HL-60/S4 (cell line): ENCODE results near the gene KIZ.

Experiments used
- in situ Hi-C: fragments of 300-500 bp; cut with MboI; formaldehyde crosslinking; loops from 2 replicates; pipeline ENCODE4 v1.14.3; 2022; ENCODE audit warnings: low sequenced_read_pairs

KIZ gene

DNA sequence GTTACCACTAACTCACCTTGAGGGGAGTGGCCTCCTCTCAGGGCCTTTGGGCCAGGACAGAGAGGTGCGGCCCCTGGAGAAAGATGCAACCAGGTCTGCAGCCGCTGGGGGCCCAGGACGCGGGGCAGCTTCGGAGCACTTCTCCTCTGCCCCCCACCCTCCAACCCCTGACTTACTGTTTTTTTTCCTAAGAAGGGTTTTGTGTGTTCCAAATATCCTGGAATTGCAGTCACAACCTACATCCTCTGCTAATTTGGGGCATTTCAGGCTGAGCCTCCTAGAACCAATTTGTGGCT lies 21.5 kb upstream of the KIZ start:
- in situ Hi-C loops, result no loop called here

DNA sequence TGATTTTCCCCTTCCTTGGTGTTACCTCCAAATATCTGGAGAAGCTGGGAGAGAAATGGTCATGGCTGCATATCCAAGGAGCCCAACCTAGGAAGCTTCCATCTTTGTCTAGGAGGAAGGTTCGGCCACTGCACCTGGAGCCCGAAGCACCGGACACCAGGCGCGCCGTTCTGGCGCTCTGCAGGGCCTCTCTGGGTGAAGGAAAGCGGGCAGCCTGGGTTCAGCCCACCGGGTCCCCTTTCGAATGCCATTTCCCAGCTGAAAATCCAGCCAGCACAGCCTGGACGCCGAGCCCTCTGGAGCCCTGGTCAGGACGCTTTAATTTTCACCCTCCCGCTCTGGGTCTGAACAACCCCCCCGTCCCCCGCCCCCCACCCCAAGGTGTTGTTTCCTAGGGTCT lies 21.0 kb upstream of the KIZ start:
- in situ Hi-C loops, result no loop called here

DNA sequence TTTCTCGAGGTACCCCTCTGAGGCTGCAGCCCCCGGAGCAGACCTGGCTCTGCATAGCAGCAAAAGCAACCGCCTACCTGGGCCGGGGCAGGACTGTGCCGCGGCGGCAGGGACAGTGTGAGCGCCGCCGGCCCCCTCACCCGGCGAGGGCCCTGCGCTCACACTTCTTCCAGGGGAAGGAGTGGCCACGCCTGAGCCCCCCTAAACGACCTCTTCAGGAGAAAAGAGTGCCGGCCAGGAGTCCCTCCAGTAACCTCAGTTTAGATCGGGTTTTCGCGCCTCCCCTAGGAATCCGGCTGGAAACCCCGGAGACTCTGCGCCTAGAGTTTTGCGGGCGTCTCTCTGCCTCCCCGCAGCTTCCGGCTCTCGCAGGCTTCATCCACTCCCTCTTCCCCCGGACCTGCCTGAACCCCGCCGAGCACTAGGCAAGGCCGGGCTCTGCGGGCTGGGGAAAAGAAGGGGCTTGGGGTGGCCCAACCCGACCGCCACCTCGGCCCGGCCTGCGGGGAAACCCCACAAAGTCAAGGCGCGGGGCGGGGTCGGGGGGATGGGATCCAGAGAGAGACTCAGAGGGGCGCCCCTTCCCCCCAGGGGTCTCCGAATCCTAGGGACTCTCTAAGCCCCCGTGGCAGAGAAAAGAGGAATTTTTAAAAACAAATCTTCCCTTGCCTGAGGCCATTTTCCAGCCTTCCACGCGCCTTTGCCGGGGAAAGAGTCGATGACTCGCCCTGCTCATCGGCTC lies 20.3 kb upstream of the KIZ start:
- in situ Hi-C loops, result no loop called here

DNA sequence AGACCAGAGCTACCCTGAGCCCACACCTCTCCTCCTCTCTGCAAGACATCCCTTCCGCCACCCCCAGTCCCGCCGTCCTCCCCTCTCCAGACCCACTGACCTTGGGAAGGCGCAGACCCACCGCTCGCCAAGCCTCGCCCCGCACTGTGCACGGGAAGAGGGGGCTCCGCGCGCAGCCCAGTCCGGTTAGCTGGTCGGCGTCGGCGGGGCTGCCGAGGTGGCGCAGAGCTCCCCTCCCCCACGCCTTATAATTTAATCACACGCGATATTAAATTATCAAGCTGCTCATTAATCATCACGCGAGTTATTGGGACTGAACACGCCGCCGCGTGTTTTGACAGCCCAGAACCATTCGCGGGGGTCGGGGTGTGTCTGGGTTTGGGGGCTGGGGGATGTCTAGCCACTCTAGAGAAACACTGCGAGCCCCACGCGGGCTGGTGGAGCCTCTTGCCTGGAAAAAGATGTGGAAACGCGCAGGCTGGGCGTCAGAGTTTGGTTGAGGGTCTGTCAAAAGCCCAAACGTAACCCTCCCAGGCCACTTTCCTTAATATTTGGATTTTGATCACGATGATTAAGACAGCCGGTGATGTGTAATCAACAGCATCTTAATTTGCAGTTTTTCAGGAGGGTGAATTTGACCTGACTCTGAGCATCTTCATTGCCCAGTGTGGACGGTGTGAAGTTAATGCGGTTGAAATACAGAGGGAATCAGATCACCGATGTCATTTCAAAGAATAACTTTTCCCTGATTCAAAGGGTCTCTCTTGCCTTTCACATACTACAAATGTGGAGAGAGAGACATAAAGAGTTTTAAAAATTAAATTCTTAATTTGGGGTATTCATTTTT lies 19.5 kb upstream of the KIZ start, which contains the start of gene LINC00237:
Gene LINC00237 (minus strand): TSS at position 188 of the 847 bp plus-strand sequence.
- in situ Hi-C loops, result no loop called here

DNA sequence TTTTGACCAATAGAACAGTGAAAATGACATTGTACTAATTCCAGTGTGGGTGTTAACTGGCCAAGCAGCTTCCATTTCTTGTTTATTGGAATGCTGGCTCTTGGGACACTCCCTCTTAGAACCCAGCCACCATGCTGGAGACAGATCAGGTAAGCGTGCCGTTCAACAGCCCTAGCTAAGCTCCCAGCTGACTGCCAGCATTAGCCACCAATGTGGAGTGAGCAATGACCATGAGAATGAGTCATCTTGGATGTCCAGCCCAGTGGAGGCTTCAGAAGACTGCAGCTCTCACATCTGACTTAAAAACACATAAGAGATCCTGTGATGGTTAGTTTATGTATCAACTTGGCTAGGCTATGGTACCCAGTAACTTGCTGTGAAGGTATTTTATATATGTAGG lies 16.7 kb upstream of the KIZ start:
- in situ Hi-C loops, result no loop called here

DNA sequence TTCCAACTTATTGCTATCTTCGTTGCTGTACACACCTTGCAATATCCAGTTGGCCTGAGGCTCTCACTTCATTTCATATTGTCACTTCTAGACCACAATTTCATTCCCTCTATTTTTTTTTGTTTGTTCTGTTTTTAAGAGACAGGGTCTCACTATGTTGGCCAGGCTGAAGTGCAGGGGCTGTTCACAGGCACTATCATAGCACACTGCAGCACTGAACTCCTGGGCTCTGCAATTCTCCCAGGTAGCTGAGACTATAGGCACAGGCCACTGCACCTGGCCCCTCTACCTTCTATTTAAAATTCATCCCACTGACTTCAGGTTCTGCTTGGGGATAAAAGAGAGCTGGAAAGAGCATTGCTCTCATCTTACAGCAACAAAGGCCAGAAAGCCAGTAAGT lies 15.1 kb upstream of the KIZ start:
- in situ Hi-C loops, result no loop called here

DNA sequence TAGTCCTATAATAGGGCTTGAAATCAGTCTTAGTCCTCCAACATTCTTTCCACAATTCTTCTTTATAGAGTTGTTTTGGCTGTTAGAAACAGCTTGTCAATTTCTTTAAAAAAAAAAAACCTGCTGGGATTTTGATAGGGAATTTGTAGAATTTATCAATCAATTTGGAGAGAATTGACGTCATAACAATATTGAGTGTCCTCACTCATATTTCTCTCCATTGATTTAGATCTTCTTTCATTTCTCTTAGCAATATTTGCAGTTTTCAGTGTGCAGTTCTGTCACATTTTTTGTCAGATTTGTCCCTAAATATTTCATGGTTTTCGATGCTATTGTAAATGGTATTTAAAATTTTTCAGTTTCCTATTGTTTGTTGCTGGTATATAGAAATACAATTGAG lies 14.5 kb upstream of the KIZ start:
- in situ Hi-C loops, result no loop called here

DNA sequence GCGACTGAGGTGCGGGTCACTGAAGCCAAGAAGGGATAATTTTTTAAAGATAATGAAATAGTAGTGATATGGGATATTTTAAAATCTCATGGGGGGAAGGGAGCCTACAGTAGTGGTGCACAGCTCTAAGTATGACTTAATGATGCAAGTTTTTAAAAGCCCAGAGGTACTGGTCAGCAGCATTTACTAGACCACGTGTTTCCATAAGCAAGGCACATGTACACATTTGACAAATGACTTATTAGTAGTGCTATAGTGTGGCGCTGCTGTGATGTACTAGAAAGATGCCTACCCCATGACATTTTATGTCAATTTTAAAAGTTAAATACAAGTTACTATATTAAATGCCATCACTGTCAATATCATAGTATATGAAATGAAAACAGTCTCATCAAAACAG lies 12.2 kb upstream of the KIZ start:
- in situ Hi-C loops, result no loop called here

DNA sequence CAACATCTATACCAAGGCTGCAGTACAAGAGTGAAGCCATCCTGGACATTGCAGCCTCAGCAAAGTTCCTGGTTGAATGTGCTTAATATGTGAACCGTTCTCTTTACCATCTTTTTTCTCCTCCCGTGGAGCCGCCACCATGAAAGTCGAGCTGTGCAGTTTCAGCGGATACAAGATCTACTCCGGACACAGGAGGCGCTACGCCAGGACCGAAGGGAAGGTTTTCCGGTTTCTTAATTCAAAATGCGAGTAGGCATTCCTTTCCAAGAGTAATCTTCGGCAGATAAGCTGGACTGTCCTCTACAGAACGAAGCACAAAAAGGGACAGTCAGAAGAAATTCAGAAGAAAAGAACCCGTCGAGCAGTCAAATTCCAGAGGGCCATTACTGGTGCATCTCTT lies 11.3 kb upstream of the KIZ start:
- in situ Hi-C loops, result no loop called here

DNA sequence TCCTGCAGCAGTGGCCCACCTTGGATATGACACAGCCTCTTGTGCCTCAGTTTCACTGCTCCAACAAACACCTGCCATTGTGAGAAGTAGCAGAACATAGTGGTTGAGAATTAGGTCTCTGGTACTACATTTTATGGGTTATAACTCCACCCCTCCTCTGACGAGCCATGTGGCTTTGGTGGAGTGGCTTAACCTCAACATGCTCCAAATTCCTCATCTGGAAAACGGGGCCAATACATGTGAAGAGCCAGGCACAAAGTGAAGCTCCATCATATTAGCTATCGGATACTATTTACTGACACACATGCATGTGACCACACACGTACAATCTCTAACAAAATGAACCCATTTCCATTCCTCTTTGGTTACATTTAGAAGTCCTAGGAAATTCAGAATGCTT lies 8.4 kb upstream of the KIZ start:
- in situ Hi-C loops, result no loop called here

DNA sequence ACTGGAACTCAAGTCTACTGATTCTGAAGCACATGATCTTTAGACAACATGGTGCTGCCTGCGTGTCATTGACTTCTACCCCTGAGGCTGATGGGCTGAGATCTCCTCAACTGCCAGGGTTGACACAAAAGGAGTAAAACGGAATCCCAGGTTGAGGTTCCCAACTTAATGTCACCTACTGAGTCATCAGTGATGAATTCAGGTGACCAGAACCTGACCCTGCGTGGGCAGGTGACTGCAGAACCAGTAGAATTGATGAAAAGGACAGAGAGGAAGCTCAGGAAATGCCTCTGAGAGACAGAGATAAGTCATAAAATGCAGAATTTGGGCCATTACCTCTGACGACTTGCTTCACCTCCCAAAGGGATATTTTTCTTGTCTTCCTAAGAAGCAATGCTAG lies 7.7 kb upstream of the KIZ start:
- in situ Hi-C loops, result no loop called here

DNA sequence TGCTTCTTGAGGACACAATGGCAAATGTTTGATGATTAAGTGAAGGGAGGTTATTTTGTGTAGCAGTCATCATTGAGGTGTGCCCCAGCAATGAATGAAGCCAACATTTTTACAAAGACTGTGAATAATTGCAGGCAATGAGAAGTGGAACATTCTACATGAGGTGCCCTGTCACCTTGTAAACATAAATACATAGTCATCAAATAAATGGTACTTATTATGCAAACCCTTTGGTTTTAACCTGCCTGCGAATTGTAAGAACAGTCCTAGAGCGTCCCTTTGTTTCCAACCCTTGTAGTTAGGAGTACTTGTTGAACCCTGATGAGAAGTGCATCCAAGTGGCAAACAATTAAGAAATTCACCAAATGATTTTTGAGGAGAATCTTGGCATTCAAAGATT lies 7.1 kb upstream of the KIZ start:
- in situ Hi-C loops, result no loop called here

DNA sequence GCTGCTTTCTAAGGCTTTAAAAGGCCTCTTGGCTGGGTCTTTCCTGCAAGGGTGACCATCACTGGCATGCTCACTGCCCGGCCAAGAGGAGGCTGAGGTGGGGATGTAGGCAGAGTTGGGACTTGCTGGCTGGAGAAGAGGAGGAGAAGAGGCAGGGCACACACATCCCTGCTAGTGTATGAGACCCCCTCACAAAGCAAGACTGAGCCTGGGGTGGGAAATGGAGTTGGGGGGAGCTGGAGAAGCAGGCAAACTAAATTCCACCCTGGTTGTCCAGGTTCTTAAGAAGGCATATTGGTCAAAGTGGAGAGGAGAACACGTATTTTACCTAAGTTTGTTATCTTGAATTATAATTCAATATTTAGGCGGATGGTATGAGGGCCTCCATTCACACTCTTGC lies 1.7 kb upstream of the KIZ start:
- in situ Hi-C loops, result no loop called here

DNA sequence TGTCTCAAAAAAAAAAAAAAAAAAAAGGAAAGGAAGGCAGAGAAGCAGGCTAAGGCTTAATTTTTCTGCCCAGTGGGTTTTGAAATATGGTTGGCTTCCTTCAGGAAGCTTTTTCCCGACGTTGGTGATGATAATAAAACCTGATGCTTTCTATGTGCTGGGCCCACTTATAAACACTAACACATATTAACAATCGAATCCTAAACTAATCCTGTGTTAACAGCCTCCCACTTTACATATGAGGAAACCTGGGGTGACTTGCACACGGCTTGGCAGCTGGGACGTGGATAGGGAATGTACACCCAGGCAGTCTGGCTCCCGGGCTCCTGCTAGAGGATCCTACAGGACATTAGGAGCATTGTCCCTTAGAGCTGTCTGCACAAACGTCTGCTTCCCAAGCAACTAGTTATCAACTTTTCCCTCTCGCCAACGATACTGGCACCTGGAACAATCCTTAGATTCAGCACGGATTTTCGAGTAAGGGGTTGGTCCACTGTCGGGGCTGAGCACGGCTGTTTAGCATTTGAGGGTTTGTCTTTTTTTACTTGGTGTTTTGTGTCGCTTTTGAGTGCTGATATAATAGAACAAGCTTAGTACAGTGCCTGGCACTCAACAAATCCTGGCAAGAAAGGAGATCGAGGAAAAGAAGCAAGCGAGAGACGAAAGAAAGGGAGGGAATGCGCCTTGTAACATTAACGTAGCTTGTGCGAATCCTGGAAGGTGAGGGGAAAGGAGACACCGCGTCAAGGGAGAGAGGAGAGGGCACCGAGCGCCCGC lies 622 bp upstream of the KIZ start:
- in situ Hi-C loops, result no loop called here

DNA sequence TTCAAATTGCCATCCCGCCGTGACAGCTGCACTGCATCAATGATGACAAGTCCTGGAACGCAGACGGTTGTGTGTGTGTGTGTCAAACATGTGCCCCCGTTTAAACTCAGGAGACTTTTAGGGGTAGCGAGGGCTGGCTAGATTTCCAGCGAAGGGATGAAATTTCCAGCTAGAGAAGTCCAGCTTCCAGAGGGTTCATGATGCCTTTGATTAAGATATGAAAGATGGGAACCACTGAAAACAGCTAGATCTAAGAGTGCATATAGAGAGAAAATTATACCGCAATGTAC lies 644 bp downstream of the KIZ start:
- in situ Hi-C loops, result no loop called here

DNA sequence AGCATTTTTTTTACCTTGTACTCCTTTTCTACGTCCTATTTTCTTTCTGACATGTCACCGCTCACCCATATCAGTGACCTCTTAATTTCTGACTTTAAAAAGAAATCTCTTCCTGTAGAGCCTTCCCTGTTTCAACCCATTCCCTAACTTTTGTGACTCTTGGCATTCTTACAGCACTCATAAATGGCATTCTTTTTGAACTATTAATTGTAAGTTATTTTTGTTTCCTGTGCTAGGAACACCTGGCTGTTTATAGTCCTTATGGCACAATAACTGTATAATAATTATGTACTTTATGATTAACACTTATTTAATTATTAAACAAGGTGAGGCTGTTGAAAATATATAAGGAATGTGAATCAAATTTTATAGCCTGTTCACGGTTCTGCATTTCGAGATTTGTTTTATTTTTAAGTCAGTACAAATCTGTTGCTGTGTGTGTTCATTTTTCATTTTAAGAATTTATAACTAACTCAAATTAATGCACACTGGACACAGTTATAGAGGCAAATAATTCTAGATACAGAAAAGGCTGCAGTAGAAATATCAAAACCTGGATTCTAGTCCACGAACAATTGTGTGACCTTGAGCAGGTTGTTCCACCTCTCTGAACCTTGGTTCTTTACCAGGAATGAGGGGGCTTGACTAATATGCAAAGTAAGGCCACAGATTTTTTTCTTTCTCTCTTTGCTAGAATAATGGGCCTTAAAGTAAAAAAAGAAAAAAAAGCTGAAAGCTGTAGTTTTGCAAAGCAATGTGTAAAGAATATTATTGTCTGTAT lies 1.5 kb downstream of the KIZ start:
- in situ Hi-C loops, result no loop called here

DNA sequence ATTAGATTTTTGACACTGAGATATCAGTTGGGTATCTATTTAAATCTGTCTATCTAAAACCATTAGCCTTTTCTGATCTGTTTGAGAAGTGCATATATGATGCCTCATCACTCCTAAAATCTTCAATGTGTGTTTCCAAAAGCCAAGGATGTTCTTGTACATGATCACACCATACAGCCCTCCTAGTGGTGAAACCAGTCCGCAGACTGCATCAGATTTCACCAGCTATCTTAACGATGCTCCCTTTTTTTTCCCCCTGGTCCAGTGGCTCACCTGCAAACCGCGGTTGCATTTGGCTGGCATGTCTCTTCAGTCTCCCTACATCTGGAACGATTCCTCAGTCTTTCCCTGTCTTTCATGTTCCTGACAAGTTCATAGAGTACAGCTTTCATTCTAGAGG lies 4.0 kb downstream of the KIZ start:
- in situ Hi-C loops, result no loop called here

DNA sequence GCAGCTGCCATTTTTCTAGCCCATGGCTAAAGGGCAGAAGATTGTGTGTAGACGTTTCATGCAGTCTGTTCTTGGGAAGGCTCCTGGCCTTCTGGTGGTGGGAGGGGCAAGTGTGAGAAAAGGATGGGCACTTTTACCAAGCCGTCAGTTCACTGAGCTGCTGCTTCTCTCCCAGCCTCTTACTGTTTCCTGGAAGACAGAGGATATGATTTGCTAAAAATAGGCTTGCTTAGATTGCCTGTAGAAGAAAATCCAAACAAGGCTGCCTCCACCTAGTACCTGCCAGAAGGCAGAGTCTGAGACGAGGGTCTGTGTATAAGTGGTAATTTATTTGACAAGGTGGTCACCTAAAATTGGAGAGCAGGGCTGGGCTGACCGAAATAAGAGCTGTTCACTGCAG lies 7.5 kb downstream of the KIZ start:
- in situ Hi-C loops, result no loop called here

DNA sequence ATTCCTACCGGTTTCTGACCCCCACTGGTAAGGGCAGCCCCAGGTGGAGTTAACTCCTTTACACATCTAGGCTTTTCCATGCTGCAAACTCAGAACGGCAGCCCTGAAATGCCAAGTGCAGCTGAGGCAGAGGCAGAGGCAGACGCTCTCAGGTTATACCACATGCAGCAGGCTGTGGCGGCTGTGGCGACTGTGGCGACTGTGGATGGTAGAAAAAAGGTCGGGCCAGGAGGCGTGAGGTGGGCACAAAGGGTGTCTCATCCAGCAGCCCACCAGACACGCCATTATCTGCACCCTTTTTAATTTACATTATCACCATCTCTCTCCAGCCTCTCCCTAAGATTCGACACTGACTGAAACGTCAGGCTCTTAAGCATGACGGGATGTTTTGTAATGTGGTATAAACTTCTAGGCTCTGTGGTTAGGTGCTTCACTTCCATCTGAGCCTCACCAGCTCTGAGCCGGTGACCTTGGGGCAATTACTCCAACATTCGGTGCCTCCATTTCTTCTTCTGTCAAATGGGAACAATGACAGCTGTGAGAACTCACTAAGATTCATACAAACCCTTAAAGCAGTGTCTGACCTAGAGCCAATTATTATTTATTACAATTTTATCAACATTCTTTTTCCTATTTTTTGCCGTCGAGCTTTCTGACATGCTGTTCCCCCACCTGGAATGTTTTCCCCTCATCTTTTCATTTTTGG lies 8.2 kb downstream of the KIZ start:
- in situ Hi-C loops, result no loop called here

DNA sequence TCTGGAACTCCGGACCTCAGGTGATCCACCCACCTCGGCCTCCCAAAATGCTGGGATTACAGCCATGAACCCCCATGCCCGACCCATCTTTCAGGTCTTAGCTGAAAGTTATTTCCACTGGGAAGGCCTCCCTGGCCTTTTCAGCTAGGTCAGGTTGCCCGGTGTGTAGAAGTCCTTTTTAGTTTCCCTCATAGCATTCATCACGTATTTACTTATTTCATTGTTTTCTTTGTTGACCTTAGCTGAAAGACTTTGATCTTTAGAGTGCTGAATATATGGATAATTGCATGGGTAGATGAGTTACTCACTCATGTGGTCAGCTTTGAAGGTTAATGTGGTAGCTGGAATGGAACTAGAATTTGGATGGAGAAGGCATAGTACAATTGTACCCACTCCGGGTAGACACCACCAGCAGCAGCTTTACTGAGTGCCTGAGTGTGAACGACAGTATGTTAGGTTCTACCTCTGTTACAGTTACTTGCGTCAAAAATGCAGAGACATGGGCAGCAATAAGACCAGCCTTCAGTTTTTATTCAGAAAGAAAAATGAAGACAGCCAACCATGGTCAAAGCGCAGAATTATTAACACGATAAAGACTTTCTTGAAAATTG lies 9.1 kb downstream of the KIZ start:
- in situ Hi-C loops, result no loop called here
